NCI-H2196 treated with DMSO at 0.1 percent for 48 hours (cell line): Measurements from ENCODE around the gene FLOT2.
A peak's percentile ranks its signal among the peaks of the same experiment; 100 is the strongest.
"Not testable (repeated sequence)": the region's sequence is repeated elsewhere in the genome, so short reads cannot be mapped to it uniquely, and the experiment has no call there.

Source experiments
- DNase-seq: peaks from one replicate; lab custom pipeline; 2025; ENCODE audit not compliant: unreplicated experiment; lab: John Stamatoyannopoulos, UW

Gene FLOT2

GRCh38 chr17:28896884-28897768 is at the start of gene FLOT2:
FLOT2 (minus strand) TSS chr17:28897733; CDS start chr17:28897574, 159 bp downstream.
- DNase-seq, result peak; percentile 7

GRCh38 chr17:28946239-28946638 is 48.7 kb upstream of the FLOT2 start:
- no peak for DNase-seq

- DNase-seq, result no peak
Observed at GRCh38 chr17:28944862-28945741, 47.6 kb upstream of the FLOT2 start.

- no peak for DNase-seq
Observed at GRCh38 chr17:28944343-28944742, 46.8 kb upstream of the FLOT2 start.

- no peak for DNase-seq
Observed at GRCh38 chr17:28942925-28943324, 45.4 kb upstream of the FLOT2 start.

GRCh38 chr17:28941251-28941650 is 43.7 kb upstream of the FLOT2 start:
- no peak for DNase-seq

- no peak for DNase-seq
Observed at GRCh38 chr17:28940675-28941074, 43.1 kb upstream of the FLOT2 start.

GRCh38 chr17:28940142-28940541 is 42.6 kb upstream of the FLOT2 start:
- DNase-seq, result no peak

GRCh38 chr17:28938552-28938951 is 41.0 kb upstream of the FLOT2 start:
- no peak for DNase-seq

- DNase-seq, result no peak
Observed at GRCh38 chr17:28937044-28937729, 39.7 kb upstream of the FLOT2 start.

GRCh38 chr17:28935744-28936460 is 38.4 kb upstream of the FLOT2 start:
- no peak for DNase-seq

GRCh38 chr17:28934508-28934907 is 37.0 kb upstream of the FLOT2 start:
- not testable (repeated sequence) for DNase-seq

GRCh38 chr17:28929787-28930186 is 32.3 kb upstream of the FLOT2 start:
- DNase-seq, result no peak

GRCh38 chr17:28928061-28928460 is 30.5 kb upstream of the FLOT2 start:
- DNase-seq, result no peak

GRCh38 chr17:28926786-28927185 is 29.3 kb upstream of the FLOT2 start:
- no peak for DNase-seq

GRCh38 chr17:28926366-28926765 is 28.8 kb upstream of the FLOT2 start:
- DNase-seq, result no peak

- no peak for DNase-seq
Observed at GRCh38 chr17:28925912-28926365, 28.4 kb upstream of the FLOT2 start.

GRCh38 chr17:28920201-28920600 is 22.7 kb upstream of the FLOT2 start:
- DNase-seq, result no peak

- DNase-seq, result no peak
Observed at GRCh38 chr17:28918295-28918694, 20.8 kb upstream of the FLOT2 start.

GRCh38 chr17:28917465-28917864 is 19.9 kb upstream of the FLOT2 start:
- DNase-seq, result no peak

GRCh38 chr17:28917029-28917428 is 19.5 kb upstream of the FLOT2 start:
- no peak for DNase-seq
